Suprapubic skin (tissue), 4 donors: ENCODE results near the gene HHLA2. TPM values are rescaled to one million over a fixed set of nuclear protein-coding genes. Genes with fewer than 3 reads are reported as not detected.

Source experiments
- DNase-seq, 2 donors: peaks; one replicate each; pipeline ENCODE4 v3.0.0-alpha.2; 2019; ENCODE audit warnings: low spot score in 2 of 2
- H3K27ac ChIP-seq: fragments of 200-600 bp; sonication (generic); one replicate; pipeline ENCODE4 v1.5.1; 2019
- H3K27me3 ChIP-seq: fragments of 200-600 bp; sonication (generic); one replicate; pipeline ENCODE4 v1.5.1; 2019
- H3K36me3 ChIP-seq: fragments of 200-600 bp; sonication (generic); one replicate; pipeline ENCODE4 v1.5.1; 2019
- H3K4me1 ChIP-seq: fragments of 200-600 bp; sonication (generic); one replicate; pipeline ENCODE4 v1.5.1; 2019
- H3K4me3 ChIP-seq: fragments of 200-600 bp; sonication (generic); one replicate; pipeline ENCODE4 v1.5.1; 2019; ENCODE audit warnings: mild to moderate bottlenecking
- H3K9me3 ChIP-seq: fragments of 200-600 bp; sonication (generic); one replicate; pipeline ENCODE4 v1.5.1; 2019
- CTCF ChIP-seq, 2 donors: fragments of 200-600 bp in 1 of 2; fragments of 450-650 bp in 1 of 2; sonication (generic) in 1 of 2; IDR thresholded peaks; one replicate each; pipeline ENCODE4 v1.5.1; 2016 to 2019; ENCODE audit warnings: antibody characterized with exemption in 2 of 2, mild to moderate bottlenecking in 1 of 2, moderate library complexity in 1 of 2
- EP300 ChIP-seq: sonication (generic); formaldehyde crosslinking; IDR thresholded peaks from one replicate; pipeline ENCODE4 v1.6.1; 2017; ENCODE audit warnings: antibody characterized with exemption
- POLR2A ChIP-seq, 2 donors: fragments of 450-650 bp; IDR thresholded peaks; one replicate each; pipeline ENCODE4 v1.6.1; 2017; ENCODE audit warnings: antibody characterized with exemption in 2 of 2, mild to moderate bottlenecking in 2 of 2, moderate library complexity in 2 of 2
- POLR2AphosphoS5 ChIP-seq, 3 donors: sonication (generic); formaldehyde crosslinking; IDR thresholded peaks; one replicate each; pipeline ENCODE4 v1.6.1; 2017; ENCODE audit warnings: antibody characterized with exemption in 3 of 3
- WGBS: methylation state at CpG from one replicate; pipeline ENCODE4 v1.1.5; 2018; 5-methylcytosine and 5-hydroxymethylcytosine counted together
- total RNA-seq, 4 donors: library from RNA; depleted of rRNA; stranded (reverse); fragments of >200 nt; gene quantifications; one replicate each; pipeline ENCODE4 v1.1.0, GENCODE V29; 2016

The HHLA2 gene
- total RNA-seq, 4 donors from 2014 or later: not detected

GRCh38 chr3:108327168-108327567 is 30.8 kb downstream of the HHLA2 start:
- Histone ChIP-seq H3K27ac (no peak overlapping the region), H3K9me3 (no peaks in the 10 kb centered on the region), H3K36me3 (no peaks in the 10 kb centered on the region), H3K4me3 (no peak overlapping the region), H3K4me1 (no peaks in the 10 kb centered on the region), H3K27me3 (no peaks in the 10 kb centered on the region)
- TF ChIP-seq POLR2A (IDR thresholded peaks at IDR 0.05) (no peak), EP300 (no peak), CTCF (IDR thresholded peaks at IDR 0.05) (no peak), POLR2AphosphoS5 (IDR thresholded peaks at IDR 0.05) (no peak)
- no peak for DNase-seq

GRCh38 chr3:108328821-108329486 is 32.6 kb downstream of the HHLA2 start:
- Histone ChIP-seq H3K9me3 (no peaks in the 10 kb centered on the region), H3K4me1 (no peaks in the 10 kb centered on the region), H3K27ac (no peak overlapping the region), H3K27me3 (no peaks in the 10 kb centered on the region), H3K36me3 (no peaks in the 10 kb centered on the region), H3K4me3 (no peak overlapping the region)
- WGBS: 35% methylated on average over 4 of the region's 4 CpGs
- TF ChIP-seq CTCF (IDR thresholded peaks at IDR 0.05): no peak
- TF ChIP-seq POLR2AphosphoS5 (IDR thresholded peaks at IDR 0.05): no peak
- no peak for TF ChIP-seq EP300
- no peak for TF ChIP-seq POLR2A (IDR thresholded peaks at IDR 0.05)
- DNase-seq: no peak

- TF ChIP-seq EP300 (no peak), CTCF (IDR thresholded peaks at IDR 0.05) (no peak), POLR2A (IDR thresholded peaks at IDR 0.05) (no peak), POLR2AphosphoS5 (IDR thresholded peaks at IDR 0.05) (no peak)
- H3K27me3 ChIP-seq: no peaks in the 10 kb centered on the region
- WGBS: 41% methylated on average over 5 of the region's 5 CpGs
- no peaks in the 10 kb centered on the region for H3K9me3 ChIP-seq
- H3K4me3 ChIP-seq: no peak overlapping the region
- H3K27ac ChIP-seq: no peak overlapping the region
- H3K4me1 ChIP-seq: no peaks in the 10 kb centered on the region
- no peaks in the 10 kb centered on the region for H3K36me3 ChIP-seq
- DNase-seq: no peak
These were observed 33.2 kb downstream of the HHLA2 start for GRCh38 chr3:108329508-108329907.

GRCh38 chr3:108329947-108330346 is 33.6 kb downstream of the HHLA2 start:
- Histone ChIP-seq H3K9me3 (no peaks in the 10 kb centered on the region), H3K27ac (no peak overlapping the region), H3K4me3 (no peak overlapping the region), H3K36me3 (no peaks in the 10 kb centered on the region), H3K4me1 (no peaks in the 10 kb centered on the region), H3K27me3 (no peaks in the 10 kb centered on the region)
- DNase-seq: no peak
- TF ChIP-seq CTCF (IDR thresholded peaks at IDR 0.05): no peak
- no peak for TF ChIP-seq POLR2A (IDR thresholded peaks at IDR 0.05)
- TF ChIP-seq EP300: no peak
- no peak for TF ChIP-seq POLR2AphosphoS5 (IDR thresholded peaks at IDR 0.05)

GRCh38 chr3:108331792-108332191 is 35.4 kb downstream of the HHLA2 start:
- Histone ChIP-seq H3K36me3 (no peaks in the 10 kb centered on the region), H3K27me3 (no peaks in the 10 kb centered on the region), H3K9me3 (no peaks in the 10 kb centered on the region), H3K4me1 (no peaks in the 10 kb centered on the region), H3K4me3 (no peak overlapping the region), H3K27ac (no peak overlapping the region)
- no peak for DNase-seq
- no peak for TF ChIP-seq POLR2A (IDR thresholded peaks at IDR 0.05)
- no peak for TF ChIP-seq CTCF (IDR thresholded peaks at IDR 0.05)
- TF ChIP-seq POLR2AphosphoS5 (IDR thresholded peaks at IDR 0.05): no peak
- TF ChIP-seq EP300: no peak
- WGBS: 90% methylated on average over 3 of the region's 3 CpGs
